Urinary bladder (tissue), 4 donors: ENCODE results near the gene KCNJ13. TPM values are rescaled to one million over a fixed set of nuclear protein-coding genes. Genes with fewer than 3 reads are reported as not detected.

Experiments
- DNase-seq: peaks from one replicate; pipeline ENCODE4 v3.0.0-alpha.2; 2015; ENCODE audit errors: extremely low spot score
- H3K27ac ChIP-seq: one replicate; pipeline ENCODE4 v1.5.1; 2013; ENCODE audit warnings: low read depth, mild to moderate bottlenecking, moderate library complexity
- H3K36me3 ChIP-seq: one replicate; pipeline ENCODE4 v1.6.1; 2013; ENCODE audit warnings: mild to moderate bottlenecking, moderate library complexity; ENCODE audit not compliant: insufficient read depth
- H3K4me1 ChIP-seq: one replicate; pipeline ENCODE4 v1.6.1; 2013; ENCODE audit warnings: mild to moderate bottlenecking, moderate library complexity; ENCODE audit not compliant: insufficient read depth
- H3K4me3 ChIP-seq: one replicate; pipeline ENCODE4 v1.5.1; 2013; ENCODE audit warnings: low read depth, low read length
- WGBS: extraction: QIAGEN DNeasy Blood & Tissue Kit; methylation state at CpG from one replicate; pipeline ENCODE4 v1.1.7; 2013; 5-methylcytosine and 5-hydroxymethylcytosine counted together
- polyA plus RNA-seq: library from polyadenylated mRNA; stranded (reverse); fragments of 200-250 nt; gene quantifications from one replicate; pipeline ENCODE4 v1.2.3, GENCODE V29; 2013
- total RNA-seq: library from RNA; depleted of rRNA; stranded (reverse); fragments of >200 nt; gene quantifications from one replicate; pipeline ENCODE4 v1.2.3, GENCODE V29; 2014
- donor health status: healthy with polysubstance abuse.
- donor health status: healthy.

KCNJ13 gene
- total RNA-seq, result 0.63 TPM
- not detected for polyA plus RNA-seq

DNA sequence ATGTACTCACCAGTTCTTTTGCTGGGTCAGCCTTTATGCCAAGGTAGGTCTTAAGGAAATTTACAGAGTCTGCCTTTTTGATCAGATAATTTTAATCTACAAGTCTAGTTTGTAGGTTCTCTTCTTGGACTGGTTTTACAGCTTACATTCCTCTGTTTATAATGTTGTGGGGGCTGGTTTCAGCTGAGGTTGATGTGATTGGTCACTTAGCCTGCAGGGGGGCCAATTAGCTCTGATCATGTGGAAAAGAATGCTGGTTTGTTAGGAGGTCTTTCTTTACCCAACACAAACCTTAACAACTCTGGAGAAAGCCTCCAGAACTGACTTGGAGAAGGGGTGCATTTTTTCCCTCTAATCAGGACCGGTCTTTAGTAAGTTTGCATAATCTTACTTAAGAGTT lies at the start of gene KCNJ13:
TSS of gene KCNJ13 (minus strand) at position 131 of the 400 bp plus-strand sequence. CDS start 5,203 bp downstream, outside the sequence.
- H3K27ac ChIP-seq, result no peak within 1 kb of the TSS
- no peaks in the 10 kb centered on the region for H3K36me3 ChIP-seq
- H3K4me1 ChIP-seq, result no peaks in the 10 kb centered on the region
- WGBS, result 58% methylated on average over 1 of the region's 1 CpG
- no peak within 1 kb of the TSS for H3K4me3 ChIP-seq
- no peak for DNase-seq

DNA sequence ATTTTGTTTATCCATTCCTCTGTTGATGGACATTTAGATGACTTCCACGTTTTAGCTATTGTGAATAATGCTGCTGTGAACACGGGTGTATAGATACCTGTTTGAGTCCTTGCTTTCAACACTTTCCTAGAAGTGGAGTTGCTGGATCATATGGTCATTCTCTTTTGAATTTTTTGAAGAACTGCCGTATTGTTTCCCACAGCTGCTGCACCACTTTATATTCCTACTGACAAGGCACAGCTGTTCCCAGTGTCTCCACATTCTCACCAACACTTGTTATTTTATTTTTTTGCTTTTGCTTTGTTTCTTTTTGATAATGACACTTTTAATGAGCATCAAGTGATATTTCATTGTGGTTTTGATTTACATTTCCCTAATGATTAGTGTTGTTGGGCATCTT lies 41.4 kb upstream of the KCNJ13 start:
- H3K36me3 ChIP-seq, result peaks cover 4% of the 10 kb centered on the region
- 69% methylated on average over 3 of the region's 3 CpGs for WGBS
- H3K4me3 ChIP-seq, result no peak overlapping the region
- no peaks in the 10 kb centered on the region for H3K4me1 ChIP-seq
- H3K27ac ChIP-seq, result no peak overlapping the region
- DNase-seq, result no peak

DNA sequence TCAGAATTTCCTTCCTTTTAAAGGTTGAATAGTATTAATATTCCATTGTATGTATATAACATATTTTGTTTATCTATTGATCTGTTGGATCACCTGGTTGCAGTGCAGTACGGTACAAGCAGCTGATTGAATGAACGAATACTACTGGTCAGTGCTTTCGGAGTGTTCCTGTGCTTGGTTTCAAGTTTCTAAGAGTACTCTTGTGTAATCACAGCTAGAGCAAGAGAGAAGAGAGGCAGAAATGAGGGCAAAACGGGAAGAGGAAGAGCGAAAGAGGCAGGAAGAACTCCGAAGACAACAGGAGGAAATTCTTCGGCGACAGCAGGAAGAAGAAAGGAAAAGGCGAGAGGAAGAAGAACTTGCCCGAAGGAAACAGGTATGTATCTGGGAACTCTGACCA lies 40.3 kb upstream of the KCNJ13 start:
- 86% methylated on average over 10 of the region's 10 CpGs for WGBS
- Histone ChIP-seq H3K27ac (no peak overlapping the region), H3K4me3 (no peak overlapping the region), H3K4me1 (no peaks in the 10 kb centered on the region), H3K36me3 (peaks cover 4% of the 10 kb centered on the region)
- DNase-seq, result no peak

DNA sequence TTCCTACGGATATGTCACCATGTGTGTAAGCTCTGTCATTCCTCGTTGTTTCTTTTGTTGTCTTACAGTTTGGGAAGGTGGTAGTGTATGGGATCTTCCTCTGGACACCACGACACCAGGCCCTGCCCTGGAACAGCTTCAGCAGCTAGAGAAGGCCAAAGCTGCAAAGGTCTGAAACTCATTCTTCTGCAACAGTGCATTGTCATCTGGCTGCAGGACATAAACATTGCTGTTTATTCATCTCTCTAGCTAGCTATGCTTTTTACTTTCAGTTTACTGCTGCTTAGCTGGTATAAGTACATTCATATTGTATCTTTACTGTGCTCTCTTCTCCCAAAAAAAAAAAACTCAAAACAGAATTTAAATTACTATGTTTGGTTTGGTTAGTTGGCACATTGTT lies 39.2 kb upstream of the KCNJ13 start:
- no peaks in the 10 kb centered on the region for H3K4me1 ChIP-seq
- peaks cover 4% of the 10 kb centered on the region for H3K36me3 ChIP-seq
- no peak overlapping the region for H3K27ac ChIP-seq
- DNase-seq, result no peak
- WGBS, result 85% methylated on average over 3 of the region's 3 CpGs
- H3K4me3 ChIP-seq, result no peak overlapping the region

DNA sequence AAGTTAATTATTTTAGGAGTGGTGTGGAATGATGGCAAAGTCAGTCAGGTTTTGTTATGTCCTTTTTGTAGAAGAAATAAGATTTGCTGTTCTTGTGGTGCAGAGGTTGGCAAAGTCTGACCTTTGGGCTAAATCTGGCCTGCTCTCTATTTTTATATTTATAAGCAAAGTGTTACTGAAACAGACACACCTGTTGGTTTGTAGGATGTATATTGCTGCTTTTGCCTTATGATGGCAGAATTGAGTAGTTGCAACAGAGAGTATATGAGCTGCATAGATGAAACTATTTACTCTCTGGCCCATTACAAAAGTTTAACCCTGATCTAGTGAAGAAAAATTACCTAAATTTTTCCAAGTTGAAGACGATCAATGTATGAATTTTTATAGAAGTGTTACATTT lies 34.1 kb upstream of the KCNJ13 start:
- Histone ChIP-seq H3K36me3 (peaks cover 5% of the 10 kb centered on the region), H3K4me3 (no peak overlapping the region), H3K4me1 (no peaks in the 10 kb centered on the region), H3K27ac (no peak overlapping the region)
- WGBS, result 94% methylated on average over 1 of the region's 1 CpG
- DNase-seq, result no peak

DNA sequence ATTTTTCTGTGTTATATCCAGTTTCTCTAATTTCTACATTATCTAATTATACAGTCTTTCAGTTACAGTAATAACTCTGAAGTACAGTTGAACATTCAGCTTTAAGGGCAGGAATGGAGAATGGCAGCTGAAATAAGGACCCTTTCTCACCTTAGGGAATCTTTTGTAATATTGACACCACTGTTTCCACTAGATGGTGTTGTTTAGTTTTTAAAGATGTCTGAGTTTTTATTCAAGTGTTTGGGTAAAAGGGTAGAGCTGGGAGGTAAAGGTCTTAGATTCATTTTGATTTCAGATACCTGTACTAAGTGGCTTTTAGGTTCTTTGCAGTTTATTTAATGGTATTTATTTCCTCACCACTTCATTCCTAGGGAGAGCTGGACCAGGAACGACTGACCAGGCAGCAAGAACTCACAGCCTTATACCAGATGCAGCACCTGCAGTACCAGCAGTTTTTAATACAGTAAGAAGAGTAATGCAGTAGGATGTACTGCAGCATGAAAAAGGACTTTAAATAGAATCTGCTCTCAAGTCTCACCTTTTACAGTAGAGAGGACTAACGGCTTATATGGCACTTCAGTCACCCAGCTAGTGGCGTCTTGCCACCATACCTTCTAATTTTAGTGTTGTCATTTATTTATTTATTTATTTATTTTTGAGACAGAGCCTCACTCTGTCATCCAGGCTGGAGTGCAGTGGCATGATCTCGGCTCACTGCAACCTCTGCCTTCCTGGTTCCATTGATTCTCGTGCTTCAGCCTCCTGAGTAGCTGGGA lies 33.2 kb upstream of the KCNJ13 start:
- Histone ChIP-seq H3K4me3 (no peak overlapping the region), H3K27ac (no peak overlapping the region), H3K36me3 (peaks cover 3% of the 10 kb centered on the region), H3K4me1 (no peaks in the 10 kb centered on the region)
- no peak for DNase-seq
- 92% methylated on average over 5 of the region's 5 CpGs for WGBS

DNA sequence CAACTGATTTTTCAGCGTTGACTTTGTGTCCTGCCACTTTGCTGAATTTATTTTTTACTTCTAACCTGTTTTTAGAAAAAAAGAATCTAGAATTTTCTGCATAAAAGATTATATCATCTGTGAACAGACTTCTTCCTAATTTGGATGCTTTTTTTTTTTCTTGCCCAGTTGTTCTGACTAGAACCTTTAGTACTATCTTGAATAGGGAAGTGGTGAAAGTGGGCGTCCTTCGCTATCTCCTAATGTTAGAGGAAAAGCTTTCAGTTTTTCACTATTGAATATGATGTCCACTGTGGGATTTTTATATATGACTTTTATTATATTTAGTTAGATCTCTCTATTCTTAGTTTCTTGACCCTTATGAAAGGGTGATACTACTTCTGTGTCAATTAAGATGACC lies 25.7 kb upstream of the KCNJ13 start:
- Histone ChIP-seq H3K4me1 (no peaks in the 10 kb centered on the region), H3K4me3 (no peak overlapping the region), H3K27ac (no peak overlapping the region), H3K36me3 (peaks cover 4% of the 10 kb centered on the region)
- 95% methylated on average over 3 of the region's 3 CpGs for WGBS
- no peak for DNase-seq

DNA sequence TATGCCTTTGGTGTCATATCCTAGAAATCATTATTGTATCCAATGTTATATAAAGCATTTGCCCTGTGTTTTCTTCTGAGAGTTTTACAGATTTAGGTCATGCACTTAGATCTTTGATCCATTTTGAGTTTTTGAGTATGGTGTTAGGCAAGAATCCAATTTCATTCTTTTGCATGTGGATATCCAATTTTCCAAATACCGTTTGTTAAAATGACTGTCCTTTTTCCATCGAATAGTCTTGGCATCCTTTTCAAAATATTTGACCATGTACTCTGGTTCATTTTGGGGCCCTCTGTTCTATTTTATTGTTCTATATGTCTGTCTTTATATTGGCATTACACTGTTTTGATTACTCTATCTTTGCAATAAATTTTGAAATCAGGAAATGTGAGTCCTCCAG lies 23.8 kb upstream of the KCNJ13 start:
- H3K36me3 ChIP-seq, result peaks cover 4% of the 10 kb centered on the region

DNA sequence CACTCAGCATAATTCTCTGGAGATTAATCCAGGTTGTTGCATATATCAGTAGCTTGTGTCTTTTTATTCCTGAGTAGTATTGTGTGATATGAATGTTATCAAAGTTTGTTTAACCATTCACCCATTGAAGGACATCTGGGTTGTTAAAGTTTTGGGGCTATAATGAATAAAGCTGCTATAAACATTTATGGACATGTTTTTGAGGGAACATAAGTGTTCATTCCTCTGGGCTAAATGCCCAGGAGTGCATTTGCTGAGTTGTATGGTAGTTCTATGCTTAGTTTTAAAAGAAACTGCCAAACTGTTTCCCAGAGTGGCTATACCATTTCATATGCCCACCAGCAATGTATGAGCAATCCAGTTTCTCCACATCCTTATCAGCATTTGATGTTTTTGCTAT lies 21.8 kb upstream of the KCNJ13 start:
- no peak for DNase-seq
- Histone ChIP-seq H3K27ac (no peak overlapping the region), H3K36me3 (peaks cover 6% of the 10 kb centered on the region), H3K4me3 (no peak overlapping the region), H3K4me1 (no peaks in the 10 kb centered on the region)

More for the DNA sequence above, 23.8 kb upstream of the KCNJ13 start:
- WGBS, result 69% methylated on average over 2 of the region's 2 CpGs
- no peak overlapping the region for H3K27ac ChIP-seq
- DNase-seq, result no peak
- no peak overlapping the region for H3K4me3 ChIP-seq
- no peaks in the 10 kb centered on the region for H3K4me1 ChIP-seq

DNA sequence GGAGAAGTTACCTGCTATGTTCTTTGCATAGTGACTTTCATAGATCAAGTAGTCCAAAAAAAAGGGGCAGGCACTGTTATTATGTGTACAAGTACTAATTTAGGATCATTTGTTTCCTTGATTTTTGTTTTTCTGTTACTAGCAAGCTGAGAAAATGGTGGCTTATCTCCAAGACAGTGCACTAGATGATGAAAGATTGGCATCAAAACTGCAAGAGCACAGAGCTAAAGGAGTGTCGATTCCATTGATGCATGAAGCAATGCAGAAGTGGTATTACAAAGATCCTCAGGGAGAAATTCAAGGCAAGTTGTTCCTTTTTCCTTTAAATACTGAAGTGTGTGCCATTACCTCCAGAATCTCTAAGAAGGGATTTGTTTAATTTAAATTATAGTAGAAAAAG lies 19.6 kb upstream of the KCNJ13 start:
- H3K36me3 ChIP-seq, result peaks cover 4% of the 10 kb centered on the region
- 91% methylated on average over 1 of the region's 1 CpG for WGBS
- no peaks in the 10 kb centered on the region for H3K4me1 ChIP-seq
- no peak for DNase-seq
- H3K4me3 ChIP-seq, result no peak overlapping the region
- H3K27ac ChIP-seq, result no peak overlapping the region

DNA sequence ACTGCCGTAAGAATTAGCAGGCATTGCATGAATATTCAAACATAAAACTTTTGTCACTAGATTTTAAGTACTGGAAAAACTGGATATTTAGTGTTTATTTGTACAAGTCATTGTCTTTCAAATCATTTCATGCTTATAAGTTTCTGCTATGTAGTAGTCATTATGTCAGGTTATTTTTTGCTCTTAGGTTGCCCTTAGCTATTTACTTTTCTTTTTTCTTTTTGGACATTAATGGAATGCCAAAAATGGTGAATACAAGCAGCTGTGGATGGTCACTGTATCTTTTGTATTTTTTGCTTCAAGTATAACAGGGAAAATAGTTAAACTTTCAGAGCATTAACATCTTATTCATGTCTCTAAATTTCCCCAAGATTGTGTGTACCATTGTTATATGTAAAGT lies 18.6 kb upstream of the KCNJ13 start:
- H3K4me1 ChIP-seq, result no peaks in the 10 kb centered on the region
- H3K36me3 ChIP-seq, result peaks cover 4% of the 10 kb centered on the region
- H3K4me3 ChIP-seq, result no peak overlapping the region
- DNase-seq, result no peak
- 85% methylated on average over 1 of the region's 1 CpG for WGBS
- H3K27ac ChIP-seq, result no peak overlapping the region

DNA sequence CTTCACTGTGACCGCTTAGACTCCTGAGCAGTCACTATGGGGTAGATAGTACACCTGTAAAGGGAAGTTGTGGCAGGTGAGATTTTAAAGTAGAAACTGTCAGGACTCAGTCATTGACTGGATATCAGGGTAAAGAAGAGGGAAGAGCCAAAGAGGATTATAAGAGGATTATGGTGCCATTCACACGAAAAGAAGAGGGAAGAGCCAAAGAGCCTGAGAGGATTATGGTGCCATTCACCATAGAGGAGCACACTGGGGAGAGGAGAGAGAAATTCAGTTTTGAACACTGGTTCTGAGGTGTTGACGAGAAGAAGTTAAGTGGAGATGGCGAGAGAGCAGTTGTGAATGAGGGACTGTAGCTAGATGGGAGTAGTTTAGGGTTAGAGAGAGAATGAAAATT lies 16.9 kb upstream of the KCNJ13 start:
- Histone ChIP-seq H3K27ac (no peak overlapping the region), H3K4me3 (no peak overlapping the region), H3K4me1 (no peaks in the 10 kb centered on the region), H3K36me3 (peaks cover 4% of the 10 kb centered on the region)
- no peak for DNase-seq
- 82% methylated on average over 4 of the region's 4 CpGs for WGBS

DNA sequence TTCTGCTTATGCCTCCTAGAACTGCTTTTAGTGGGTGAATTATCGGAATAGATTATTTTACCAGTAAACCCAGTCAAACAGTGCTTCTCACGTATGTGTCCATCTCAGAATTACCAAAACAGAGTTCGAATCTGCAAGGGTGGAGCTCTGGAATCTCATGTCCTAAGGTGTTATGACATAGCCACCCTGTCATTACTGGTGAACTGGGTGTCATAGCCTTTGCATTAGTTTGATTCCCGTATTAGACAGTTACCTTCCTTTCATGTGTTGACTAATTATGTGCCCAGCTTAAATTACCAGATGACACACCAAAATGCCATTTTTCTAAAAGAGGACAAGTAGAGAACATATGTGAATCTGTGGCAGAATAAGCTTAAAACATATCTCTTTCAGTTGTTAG lies 15.2 kb upstream of the KCNJ13 start:
- Histone ChIP-seq H3K4me1 (no peaks in the 10 kb centered on the region), H3K36me3 (peaks cover 5% of the 10 kb centered on the region)
- WGBS, result 96% methylated on average over 4 of the region's 4 CpGs

DNA sequence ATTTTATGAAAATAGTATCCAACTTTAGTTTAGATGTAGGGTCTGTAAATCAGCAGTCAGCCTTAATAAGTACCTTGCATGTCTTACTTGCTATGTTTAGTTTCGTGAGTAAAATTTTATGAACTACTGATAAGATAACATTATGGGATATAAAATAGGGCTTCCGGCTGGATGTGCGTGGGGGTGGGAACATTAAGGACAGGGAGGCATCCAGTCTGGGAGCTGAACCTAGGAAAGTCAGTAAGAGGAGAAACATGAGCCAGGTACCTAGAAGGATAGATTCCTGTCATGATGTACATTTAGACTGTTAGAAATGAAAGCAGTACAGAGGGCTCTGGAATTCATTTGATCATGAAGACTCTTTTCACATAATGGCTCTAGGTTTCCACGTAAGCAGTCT lies 12.7 kb upstream of the KCNJ13 start:
- peaks cover 3% of the 10 kb centered on the region for H3K36me3 ChIP-seq
- DNase-seq, result no peak
- no peak overlapping the region for H3K27ac ChIP-seq
- 51% methylated on average over 4 of the region's 4 CpGs for WGBS
- H3K4me1 ChIP-seq, result no peaks in the 10 kb centered on the region
- no peak overlapping the region for H3K4me3 ChIP-seq

More for the DNA sequence above, 15.2 kb upstream of the KCNJ13 start:
- no peak overlapping the region for H3K27ac ChIP-seq
- no peak overlapping the region for H3K4me3 ChIP-seq
- DNase-seq, result no peak

DNA sequence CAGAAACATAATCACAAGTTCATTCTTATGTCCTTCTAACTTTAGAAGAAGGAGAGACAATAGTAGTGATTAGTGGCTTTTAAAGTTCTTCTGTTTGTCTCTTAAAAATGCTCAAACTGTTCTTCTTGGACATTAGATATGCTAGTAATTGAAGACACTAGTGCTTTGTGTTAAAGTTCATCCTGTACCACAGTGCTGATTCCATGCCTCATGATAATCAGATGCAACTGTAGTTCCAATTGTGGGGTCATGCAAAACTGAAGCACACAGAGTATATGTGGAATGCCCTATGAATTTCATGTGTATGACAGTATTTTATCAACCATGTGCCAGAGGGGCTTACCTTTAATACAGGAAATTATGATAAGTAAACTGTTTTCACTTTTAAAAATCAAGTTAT lies 11.4 kb upstream of the KCNJ13 start:
- Histone ChIP-seq H3K4me1 (no peaks in the 10 kb centered on the region), H3K27ac (no peak overlapping the region), H3K36me3 (peaks cover 3% of the 10 kb centered on the region)

More for the DNA sequence above, 11.4 kb upstream of the KCNJ13 start:
- DNase-seq, result no peak
- no peak overlapping the region for H3K4me3 ChIP-seq
